Endothelial cell of umbilical vein (primary cell): Measurements from ENCODE around the gene C15orf39. TPM values are rescaled to one million over a fixed set of nuclear protein-coding genes. Genes with fewer than 3 reads are reported as not detected.

Source experiments
- BruUV-seq: library from RNA; stranded (reverse); fragments of 400-500 nt; replicated peaks from 2 replicates; lab custom pipeline; 2021; lab: Mats Ljungman, UMichigan
- CTCF ChIA-PET: fragments of 300-600, 350-600 bp; sonication (Branson Sonifier 250); formaldehyde crosslinking; loops from one replicate; lab custom pipeline; 2021; ENCODE audit warnings: antibody characterized with exemption, inconsistent platforms; lab: Charles Lee
- POLR2A ChIA-PET: fragments of 300-600, 350-600 bp; sonication (Branson Sonifier 250); formaldehyde crosslinking; loops from one replicate; lab custom pipeline; 2021; ENCODE audit warnings: antibody characterized with exemption, inconsistent platforms; lab: Charles Lee
- DNase-seq: peaks from one replicate; pipeline ENCODE4 v3.0.0-alpha.2; 2011; ENCODE audit warnings: low read depth, low spot score
- FAIRE-seq: peaks from 2 replicates; lab custom pipeline; 2011; peaks lifted over from hg19 to GRCh38; lab: Jason Lieb, UNC
- H2AFZ ChIP-seq: 2 replicates; pipeline ENCODE4 v1.6.0; 2012; ENCODE audit warnings: low read depth, low read length, control low read depth, inconsistent platforms
- H3K27ac ChIP-seq: 2 replicates; pipeline ENCODE4 v1.5.1; 2011; ENCODE audit warnings: low read depth, mild to moderate bottlenecking, control low read depth, low read length, moderate library complexity; ENCODE audit not compliant: insufficient read depth
- H3K27me3 ChIP-seq, 2 experiments: 2 replicates each; pipeline versions ENCODE4 v1.6.0 to v1.6.1; 2011; ENCODE audit warnings: low read length in 2 of 2, mixed read lengths in 1 of 2; ENCODE audit not compliant: control insufficient read depth in 2 of 2, insufficient read depth in 2 of 2
- H3K36me3 ChIP-seq, 2 experiments: 2 replicates in 1 of 2; 3 replicates in 1 of 2; pipeline ENCODE4 v1.5.1; 2011; ENCODE audit warnings: low read length in 2 of 2, mild to moderate bottlenecking in 1 of 2, moderate library complexity in 1 of 2; ENCODE audit not compliant: control insufficient read depth in 2 of 2, insufficient read depth in 2 of 2; ENCODE audit errors: extremely low read depth in 1 of 2
- H3K4me1 ChIP-seq: 3 replicates; pipeline ENCODE4 v1.5.1; 2011; ENCODE audit warnings: mild to moderate bottlenecking, low read length; ENCODE audit not compliant: control insufficient read depth, insufficient read depth; ENCODE audit errors: extremely low read depth
- H3K4me2 ChIP-seq: 2 replicates; pipeline ENCODE4 v1.6.1; 2011; ENCODE audit warnings: low read length, control low read depth, mixed read lengths; ENCODE audit not compliant: insufficient read depth
- H3K4me3 ChIP-seq, 3 experiments: fragments of 200-600 bp in 1 of 3; sonication (generic), shearing (Covaris generic) in 1 of 3; replicated peaks in 1 of 3; 2 replicates each; pipeline ENCODE4 v1.5.1; 2011 to 2016; ENCODE audit warnings: control low read depth in 3 of 3, low read length in 3 of 3, mild to moderate bottlenecking in 2 of 3, inconsistent platforms in 1 of 3, low read depth in 1 of 3, moderate library complexity in 1 of 3; ENCODE audit not compliant: insufficient read depth in 1 of 3
- H3K79me2 ChIP-seq: 2 replicates; pipeline ENCODE4 v1.6.0; 2012; ENCODE audit warnings: low read length, inconsistent platforms; ENCODE audit not compliant: control insufficient read depth, insufficient read depth
- H3K9ac ChIP-seq: replicated peaks from 2 replicates; pipeline ENCODE3; 2011; ENCODE audit warnings: low read length, control low read depth; ENCODE audit not compliant: insufficient read depth; ENCODE audit errors: extremely low read depth
- H3K9me1 ChIP-seq: replicated peaks from 3 replicates; pipeline ENCODE4 v1.6.0; 2011; ENCODE audit warnings: mild to moderate bottlenecking, low read length; ENCODE audit not compliant: control insufficient read depth, insufficient read depth; ENCODE audit errors: extremely low read depth
- H3K9me3 ChIP-seq: replicated peaks from 2 replicates; pipeline ENCODE4 v1.5.1; 2012; ENCODE audit warnings: low read length, inconsistent platforms; ENCODE audit not compliant: control insufficient read depth, insufficient read depth
- H4K20me1 ChIP-seq: replicated peaks from 2 replicates; pipeline ENCODE3; 2011; ENCODE audit warnings: mild to moderate bottlenecking, low read length; ENCODE audit not compliant: control insufficient read depth, insufficient read depth; ENCODE audit errors: extremely low read depth
- CTCF ChIP-seq, 2 donors: IDR thresholded peaks; 1 replicate in 1 of 2; 2 replicates in 1 of 2; pipeline ENCODE4 v1.5.1; 2011; ENCODE audit warnings: low read length in 2 of 2, mild to moderate bottlenecking in 2 of 2, moderate library complexity in 2 of 2, control low read depth in 1 of 2, inconsistent platforms in 1 of 2, low read depth in 1 of 2; ENCODE audit not compliant: insufficient read depth in 1 of 2; ENCODE audit errors: extremely low read depth in 1 of 2
- EZH2 ChIP-seq: IDR thresholded peaks from 2 replicates; pipeline ENCODE4 v1.6.1; 2012; ENCODE audit warnings: borderline replicate concordance, low read depth, mild to moderate bottlenecking, moderate library complexity, low read length, inconsistent platforms; ENCODE audit not compliant: severe bottlenecking
- FOS ChIP-seq: IDR thresholded peaks from 2 replicates; pipeline ENCODE4 v1.6.1; 2011; ENCODE audit warnings: mild to moderate bottlenecking, low read length, moderate library complexity, borderline replicate concordance; ENCODE audit not compliant: insufficient read depth
- GATA2 ChIP-seq: IDR thresholded peaks from 2 replicates; pipeline ENCODE4 v1.7.0; 2011; ENCODE audit warnings: low read depth, mild to moderate bottlenecking, moderate library complexity, mixed read lengths, low read length; ENCODE audit not compliant: insufficient read length, insufficient read depth
- JUN ChIP-seq: IDR thresholded peaks from 2 replicates; pipeline ENCODE4 v1.6.1; 2011; ENCODE audit warnings: borderline replicate concordance, low read depth; ENCODE audit not compliant: insufficient read length, insufficient read depth
- MYC ChIP-seq: IDR thresholded peaks from one replicate; pipeline ENCODE4 v1.6.1; 2011; ENCODE audit warnings: mild to moderate bottlenecking, low read depth, low read length
- POLR2A ChIP-seq: IDR thresholded peaks from 2 replicates; pipeline ENCODE4 v1.6.1; 2012; ENCODE audit warnings: low read depth, mild to moderate bottlenecking, control low read depth, low read length
- POLR2AphosphoS5 ChIP-seq: IDR thresholded peaks from 2 replicates; pipeline ENCODE4 v1.6.1; 2012; ENCODE audit warnings: low read depth, mild to moderate bottlenecking, control low read depth, low read length, moderate library complexity; ENCODE audit not compliant: insufficient read depth
- dilution Hi-C: fragments of 300-500 bp; cut with MboI; formaldehyde crosslinking; loops from one replicate; pipeline ENCODE4 v1.15.0; 2019; ENCODE audit warnings: low sequenced_read_pairs; ENCODE audit not compliant: extremely low pct_ligation_motif_present
- intact Hi-C: fragments of 100-400 bp; cut with micrococcal nuclease; formaldehyde crosslinking; loops from one replicate; pipeline ENCODE4 v1.10.0; 2022
- polyA plus RNA-seq, 4 experiments: library from polyadenylated mRNA; depleted of rRNA in 3 of 4; stranded (reverse) in 3 of 4; unstranded in 1 of 4; fragments of >200 nt; gene quantifications; 2 replicates each; pipeline versions ENCODE4 v1.2.1 to v1.2.3, GENCODE V29; 2011 to 2012; ENCODE audit warnings: missing spikeins in 1 of 4
- total RNA-seq: library from RNA; stranded (reverse); gene quantifications from 2 replicates; pipeline ENCODE4 v1.2.3, GENCODE V29; 2021
- TF ChIP-seq, protein P1 (sequence below): IDR thresholded peaks from 2 replicates; pipeline ENCODE4 v1.6.1; 2011; ENCODE audit not compliant: insufficient read depth, insufficient read length

C15orf39 gene
- total and polyA plus RNA-seq, 2 donors (not counting 3 experiments of a cell fraction or from before 2014, with no cell fraction given): 14.8 to 36.1 TPM

- Histone ChIP-seq H3K9me3 (no peaks in the 10 kb centered on the region), H4K20me1 (no peaks in the 10 kb centered on the region), H3K79me2 (peaks cover 4% of the 10 kb centered on the region), H2AFZ (no peak overlapping the region), H3K4me1 (peaks cover 8% of the 10 kb centered on the region), H3K9ac (no peak overlapping the region), H3K4me3 (no peak overlapping the region), H3K4me2 (no peak overlapping the region), H3K27ac (no peak overlapping the region), H3K36me3 (no peaks in the 10 kb centered on the region), H3K9me1 (no peaks in the 10 kb centered on the region), H3K27me3 (no peaks in the 10 kb centered on the region)
- BruUV-seq: no TSS peak
- dilution Hi-C loops: no loop called here
- ChIA-PET POLR2A (interaction anchor here (0.5 to 0.6 kb wide), 2 partner anchors 16 to 89 kb away, joined by 3 to 4 read pairs; no protein-coding TSS in a partner anchor), CTCF (interaction anchor here (0.9 to 1.5 kb wide), 4 partner anchors 18 to 167 kb away, joined by 3 to 5 read pairs (median 3); no protein-coding TSS in a partner anchor)
- FAIRE-seq (no peak), DNase-seq (no peak)
- intact Hi-C loops: no loop called here
- TF ChIP-seq, protein P1, sequence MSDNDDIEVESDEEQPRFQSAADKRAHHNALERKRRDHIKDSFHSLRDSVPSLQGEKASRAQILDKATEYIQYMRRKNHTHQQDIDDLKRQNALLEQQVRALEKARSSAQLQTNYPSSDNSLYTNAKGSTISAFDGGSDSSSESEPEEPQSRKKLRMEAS: no peak
- TF ChIP-seq EZH2 (no peak), POLR2AphosphoS5 (no peak), FOS (no peak), CTCF (IDR thresholded peaks at IDR 0.05; ENCODE audit: extremely low read depth in 1 of 2, insufficient read depth in 1 of 2, low read depth in 1 of 2, low read length in 2 of 2) (no peak), JUN (no peak), MYC (no peak), POLR2A (no peak), GATA2 (no peak)
Measured at GRCh38 chr15:75197062-75197630, 4.5 kb upstream of the C15orf39 start.
